H1 (cell line): ENCODE measurements around the gene PIAS4. TPM values are rescaled to one million over a fixed set of nuclear protein-coding genes. Genes with fewer than 3 reads are reported as not detected.
A peak's percentile ranks its signal among the peaks of the same experiment; 100 is the strongest.

Experiments
- CTCF ChIA-PET: fragments of 300-600 bp; sonication (Branson Sonifier 250); formaldehyde crosslinking; loops from one replicate; lab custom pipeline; 2021; ENCODE audit not compliant: partially characterized antibody; lab: Charles Lee
- POLR2A ChIA-PET: fragments of 300-600 bp; sonication (Branson Sonifier 250); formaldehyde crosslinking; loops from one replicate; lab custom pipeline; 2021; ENCODE audit warnings: inconsistent platforms; ENCODE audit not compliant: partially characterized antibody; lab: Charles Lee
- DNase-seq, 2 experiments: peaks; one replicate each; pipeline versions ENCODE4 v3.0.0 to v3.0.0-alpha.2; 2010 to 2022; ENCODE audit warnings: low spot score in 2 of 2, low read depth in 1 of 2, mixed read lengths in 1 of 2
- FAIRE-seq: peaks from 2 replicates; lab custom pipeline; 2011; peaks lifted over from hg19 to GRCh38; lab: Jason Lieb, UNC
- H2AFZ ChIP-seq: 2 replicates; pipeline ENCODE4 v1.8.1; 2012; ENCODE audit warnings: low read length, inconsistent platforms
- H2AK5ac ChIP-seq: 2 replicates; pipeline ENCODE4 v1.6.1; 2013; ENCODE audit warnings: low read depth, low read length
- H2BK120ac ChIP-seq: replicated peaks from 2 replicates; pipeline ENCODE3; 2013; ENCODE audit warnings: low read depth, low read length, inconsistent platforms
- H2BK12ac ChIP-seq: 2 replicates; pipeline ENCODE4 v1.6.1; 2013; ENCODE audit warnings: low read depth, low read length
- H2BK15ac ChIP-seq: 2 replicates; pipeline ENCODE4 v1.6.1; 2013; ENCODE audit warnings: low read length
- H2BK20ac ChIP-seq: 2 replicates; pipeline ENCODE4 v1.6.1; 2013; ENCODE audit warnings: low read length
- H2BK5ac ChIP-seq: 2 replicates; pipeline ENCODE4 v1.6.1; 2013; ENCODE audit warnings: low read depth, low read length
- H3K14ac ChIP-seq: 2 replicates; pipeline ENCODE4 v1.6.1; 2013; ENCODE audit warnings: inconsistent platforms; ENCODE audit not compliant: insufficient read length
- H3K18ac ChIP-seq: 2 replicates; pipeline ENCODE4 v1.6.1; 2013; ENCODE audit warnings: low read length; ENCODE audit errors: extremely low read depth
- H3K23ac ChIP-seq: 2 replicates; pipeline ENCODE4 v1.6.1; 2013; ENCODE audit warnings: inconsistent platforms; ENCODE audit not compliant: insufficient read length
- H3K23me2 ChIP-seq: 2 replicates; pipeline ENCODE4 v1.6.1; 2013; ENCODE audit warnings: low read depth, low read length
- H3K27ac ChIP-seq: 2 replicates; pipeline ENCODE4 v1.6.1; 2011; ENCODE audit warnings: low read depth, low read length, inconsistent platforms
- H3K27me3 ChIP-seq, 4 experiments: replicated peaks in 1 of 4; 1 replicate in 1 of 4; 2 replicates in 3 of 4; pipeline versions ENCODE4 v1.6.1 to v1.8.1; 2011 to 2013; ENCODE audit warnings: low read length in 3 of 4, mild to moderate bottlenecking in 3 of 4, inconsistent platforms in 2 of 4, mixed read lengths in 2 of 4, moderate library complexity in 1 of 4; ENCODE audit not compliant: control insufficient read depth in 3 of 4, insufficient read depth in 3 of 4; ENCODE audit errors: extremely low read depth in 1 of 4
- H3K36me3 ChIP-seq, 4 experiments: 2 replicates each; pipeline versions ENCODE4 v1.6.1 to v1.8.1; 2011 to 2013; ENCODE audit warnings: mild to moderate bottlenecking in 4 of 4, low read length in 3 of 4, moderate library complexity in 2 of 4, control low read depth in 1 of 4, inconsistent platforms in 1 of 4; ENCODE audit not compliant: insufficient read depth in 4 of 4, control insufficient read depth in 2 of 4
- H3K4ac ChIP-seq: replicated peaks from 2 replicates; pipeline ENCODE3; 2013; ENCODE audit warnings: low read length, low read depth, mixed read lengths, inconsistent platforms; ENCODE audit not compliant: insufficient read length
- H3K4me1 ChIP-seq, 4 experiments: replicated peaks in 1 of 4; 1 replicate in 1 of 4; 2 replicates in 3 of 4; pipeline versions ENCODE4 v1.6.1 to v1.8.1; 2011 to 2013; ENCODE audit warnings: low read length in 3 of 4, inconsistent platforms in 2 of 4, mixed read lengths in 1 of 4; ENCODE audit not compliant: insufficient read depth in 4 of 4, control insufficient read depth in 3 of 4
- H3K4me2 ChIP-seq, 2 experiments: 2 replicates each; pipeline versions ENCODE4 v1.6.1 to v1.8.1; 2011 to 2013; ENCODE audit warnings: low read depth in 2 of 2, low read length in 2 of 2, control low read depth in 1 of 2, inconsistent platforms in 1 of 2, mild to moderate bottlenecking in 1 of 2; ENCODE audit not compliant: insufficient read depth in 1 of 2
- H3K4me3 ChIP-seq, 4 experiments: fragments of 200-600, 300-600 bp in 1 of 4; sonication (generic), shearing (Covaris generic), sonication (Bioruptor Twin) in 1 of 4; 2 replicates each; pipeline versions ENCODE4 v1.5.1 to v1.8.1; 2011 to 2016; ENCODE audit warnings: low read length in 4 of 4, low read depth in 3 of 4, control low read depth in 2 of 4, inconsistent platforms in 2 of 4, mild to moderate bottlenecking in 2 of 4, mixed read lengths in 1 of 4, moderate library complexity in 1 of 4; ENCODE audit not compliant: insufficient read depth in 2 of 4; ENCODE audit errors: extremely low read depth in 1 of 4
- H3K56ac ChIP-seq: replicated peaks from 2 replicates; pipeline ENCODE3; 2013; ENCODE audit warnings: low read depth, mild to moderate bottlenecking, mixed read lengths, low read length, inconsistent platforms; ENCODE audit not compliant: insufficient read length
- H3K79me1 ChIP-seq: 2 replicates; pipeline ENCODE4 v1.6.1; 2013; ENCODE audit warnings: low read depth, low read length, control low read depth
- H3K79me2 ChIP-seq, 2 experiments: 2 replicates each; pipeline versions ENCODE4 v1.6.1 to v1.8.1; 2012 to 2013; ENCODE audit warnings: low read length in 2 of 2, mild to moderate bottlenecking in 2 of 2, inconsistent platforms in 1 of 2; ENCODE audit not compliant: insufficient read depth in 2 of 2, control insufficient read depth in 1 of 2
- H3K9ac ChIP-seq, 4 experiments: replicated peaks in 1 of 4; 1 replicate in 1 of 4; 2 replicates in 3 of 4; pipeline versions ENCODE4 v1.6.1 to v1.8.1; 2011 to 2013; ENCODE audit warnings: low read depth in 3 of 4, low read length in 3 of 4, control low read depth in 2 of 4, mild to moderate bottlenecking in 2 of 4, moderate library complexity in 2 of 4, inconsistent platforms in 1 of 4; ENCODE audit errors: extremely low read depth in 1 of 4
- H3K9me3 ChIP-seq, 2 experiments: 2 replicates each; pipeline versions ENCODE4 v1.6.1 to v1.8.1; 2012 to 2013; ENCODE audit warnings: mild to moderate bottlenecking in 2 of 2, moderate library complexity in 2 of 2, control low read depth in 1 of 2, inconsistent platforms in 1 of 2, low read depth in 1 of 2, low read length in 1 of 2, mixed read lengths in 1 of 2; ENCODE audit not compliant: insufficient read depth in 2 of 2
- H4K20me1 ChIP-seq, 2 experiments: replicated peaks in 1 of 2; 2 replicates each; pipeline versions ENCODE3 to v1.8.1; 2011 to 2013; ENCODE audit warnings: inconsistent platforms in 2 of 2, low read length in 2 of 2, mild to moderate bottlenecking in 1 of 2; ENCODE audit not compliant: insufficient read depth in 2 of 2, control insufficient read depth in 1 of 2
- H4K5ac ChIP-seq: 2 replicates; pipeline ENCODE4 v1.6.1; 2013; ENCODE audit warnings: low read length, low read depth, mixed read lengths, inconsistent platforms; ENCODE audit not compliant: insufficient read length
- H4K8ac ChIP-seq: 2 replicates; pipeline ENCODE4 v1.8.0; 2013; ENCODE audit warnings: mild to moderate bottlenecking, moderate library complexity, low read length, inconsistent platforms; ENCODE audit not compliant: insufficient read depth; ENCODE audit errors: extremely low read depth
- H4K91ac ChIP-seq: replicated peaks from 2 replicates; pipeline ENCODE3; 2013; ENCODE audit warnings: low read length, mixed read lengths, inconsistent platforms; ENCODE audit not compliant: insufficient read length
- ATF2 ChIP-seq: IDR thresholded peaks from 2 replicates; pipeline ENCODE4 v1.6.1; 2012; ENCODE audit warnings: low read length, inconsistent platforms
- CHD2 ChIP-seq: IDR thresholded peaks from 2 replicates; pipeline ENCODE4 v1.6.1; 2012; ENCODE audit warnings: low read length, improper control_type of control experiment
- HDAC6 ChIP-seq: IDR thresholded peaks from one replicate; pipeline ENCODE4 v1.7.1; 2012; ENCODE audit warnings: low read depth, mild to moderate bottlenecking, inconsistent platforms, low read length, moderate library complexity
- KDM4A ChIP-seq: IDR thresholded peaks from one replicate; pipeline ENCODE4 v1.7.1; 2012; ENCODE audit warnings: low read depth, mild to moderate bottlenecking, moderate library complexity, low read length, inconsistent platforms; ENCODE audit not compliant: severe bottlenecking
- POLR2AphosphoS5 ChIP-seq: IDR thresholded peaks from 2 replicates; pipeline ENCODE4 v1.6.1; 2011; ENCODE audit warnings: low read depth, low read length
- POU5F1 ChIP-seq: IDR thresholded peaks from 2 replicates; pipeline ENCODE4 v1.6.1; 2011; ENCODE audit warnings: low read depth, mild to moderate bottlenecking, low read length, moderate library complexity
- SP4 ChIP-seq: IDR thresholded peaks from 2 replicates; pipeline ENCODE4 v1.6.1; 2012; ENCODE audit warnings: low read length, inconsistent platforms
- SUZ12 ChIP-seq: fragments of 200-600 bp; sonication (generic); IDR thresholded peaks from 2 replicates; pipeline ENCODE4 v1.6.1; 2012; ENCODE audit warnings: mild to moderate bottlenecking, inconsistent platforms, low read length, moderate library complexity, mixed read lengths
- WGBS, 2 experiments: shearing (Covaris generic) in 1 of 2; methylation state at CpG; one replicate each; pipeline versions ENCODE4 v1.1.6 to v1.1.7; 2013 to 2015; ENCODE audit warnings: low lambda C conversion rate in 2 of 2, mixed read lengths in 2 of 2, inconsistent platforms in 1 of 2, low coverage in 1 of 2, missing lambda C conversion rate in 1 of 2; ENCODE audit not compliant: insufficient replicate concordance in 2 of 2, insufficient coverage in 1 of 2, insufficient read length in 1 of 2; ENCODE audit errors: extremely low coverage in 1 of 2, missing lambda C conversion rate in 1 of 2; 5-methylcytosine and 5-hydroxymethylcytosine counted together
- polyA plus RNA-seq, 7 experiments: library from polyadenylated mRNA; depleted of rRNA in 3 of 7; stranded (reverse) in 5 of 7; unstranded in 2 of 7; fragments of >200 nt in 5 of 7; fragments of 200-250 nt in 2 of 7; gene quantifications; 1 replicate in 5 of 7; 2 replicates in 1 of 7; 4 replicates in 1 of 7; pipeline versions ENCODE4 v1.2.1 to v1.2.3, GENCODE V29; 2011 to 2013; ENCODE audit warnings: missing spikeins in 2 of 7, mixed read lengths in 2 of 7
- total RNA-seq: library from RNA; stranded (reverse); fragmentation: NEBNext Ultra II Directional; extraction: Animal tissue kit (Norgen Biotek cat#: 25700); gene quantifications from 2 replicates; pipeline ENCODE4 v1.2.1, GENCODE V29; 2021
- TF ChIP-seq, protein P1 (sequence below), 3 experiments: IDR thresholded peaks; 1 replicate in 2 of 3; 2 replicates in 1 of 3; pipeline versions ENCODE4 v1.5.1 to v1.6.1; 2011; ENCODE audit warnings: low read length in 3 of 3, mild to moderate bottlenecking in 3 of 3, inconsistent platforms in 2 of 3, low read depth in 1 of 3, moderate library complexity in 1 of 3; ENCODE audit not compliant: insufficient read depth in 1 of 3; ENCODE audit errors: control extremely low read depth in 1 of 3

Gene PIAS4
- total and polyA plus RNA-seq, 2 of the 8 experiments (the other 6 are each of a cell fraction or from before 2014, with no cell fraction given), result 30.2 to 51.4 TPM

GRCh38 chr19:4035018-4035566 lies 27.6 kb downstream of the PIAS4 start:
- H2BK120ac ChIP-seq, result no peak overlapping the region
- H3K79me2 ChIP-seq, result no peaks in the 10 kb centered on the region
- H3K18ac ChIP-seq, result no peak overlapping the region
- peaks cover 0 to 47% (median 22%) of the 10 kb centered on the region in 4 experiments; a peak in 6 of 8 replicates for H3K36me3 ChIP-seq
- H4K20me1 ChIP-seq, result peaks cover 0 to 16% of the 10 kb centered on the region in 2 experiments
- no peak overlapping the region for H2BK5ac ChIP-seq
- H3K4me2 ChIP-seq, result no peak overlapping the region
- FAIRE-seq (no peak), DNase-seq (no peak)
- H2AFZ ChIP-seq, result no peak overlapping the region
- no peak overlapping the region for H4K8ac ChIP-seq
- H2AK5ac ChIP-seq, result no peak overlapping the region
- ChIA-PET CTCF (interaction anchor here (1.0 kb wide), 1 partner anchor 30 kb away, joined by 3 read pairs; no protein-coding TSS in a partner anchor), POLR2A (interaction anchor here (0.9 to 2.9 kb wide), 5 partner anchors 12 to 163 kb away, joined by 3 to 18 read pairs (median 4); partner anchors contain the start of genes DAPK3 and EEF2)
- no peak overlapping the region for H2BK12ac ChIP-seq
- H3K9me3 ChIP-seq, result peaks cover 3 to 5% of the 10 kb centered on the region in 2 experiments; a peak in 1 of 4 replicates
- no peak overlapping the region for H3K4ac ChIP-seq
- no peaks in the 10 kb centered on the region for H3K4me1 ChIP-seq
- H2BK20ac ChIP-seq, result no peak overlapping the region
- no peak overlapping the region for H3K14ac ChIP-seq
- H3K27me3 ChIP-seq, result no peaks in the 10 kb centered on the region
- H4K5ac ChIP-seq, result no peak overlapping the region
- H3K23me2 ChIP-seq, result peaks cover 9% of the 10 kb centered on the region; the same call in 1 of the 2 replicates
- no peak overlapping the region for H3K23ac ChIP-seq
- peak overlapping the region; percentile 83 for H3K56ac ChIP-seq
- WGBS, 2 experiments, result 95% methylated on average over 18 of the region's 19 CpGs; no CpG with 5 or more reads in 1 of the 2 experiments
- H3K27ac ChIP-seq, result no peak overlapping the region
- H2BK15ac ChIP-seq, result no peak overlapping the region
- no peak overlapping the region for H3K9ac ChIP-seq
- H3K79me1 ChIP-seq, result no peaks in the 10 kb centered on the region
- H4K91ac ChIP-seq, result no peak overlapping the region
- H3K4me3 ChIP-seq, result no peak overlapping the region
- no peak for TF ChIP-seq SP4
- TF ChIP-seq SUZ12, result no peak
- no peak for TF ChIP-seq POU5F1
- no peak for TF ChIP-seq ATF2
- TF ChIP-seq, protein P1, sequence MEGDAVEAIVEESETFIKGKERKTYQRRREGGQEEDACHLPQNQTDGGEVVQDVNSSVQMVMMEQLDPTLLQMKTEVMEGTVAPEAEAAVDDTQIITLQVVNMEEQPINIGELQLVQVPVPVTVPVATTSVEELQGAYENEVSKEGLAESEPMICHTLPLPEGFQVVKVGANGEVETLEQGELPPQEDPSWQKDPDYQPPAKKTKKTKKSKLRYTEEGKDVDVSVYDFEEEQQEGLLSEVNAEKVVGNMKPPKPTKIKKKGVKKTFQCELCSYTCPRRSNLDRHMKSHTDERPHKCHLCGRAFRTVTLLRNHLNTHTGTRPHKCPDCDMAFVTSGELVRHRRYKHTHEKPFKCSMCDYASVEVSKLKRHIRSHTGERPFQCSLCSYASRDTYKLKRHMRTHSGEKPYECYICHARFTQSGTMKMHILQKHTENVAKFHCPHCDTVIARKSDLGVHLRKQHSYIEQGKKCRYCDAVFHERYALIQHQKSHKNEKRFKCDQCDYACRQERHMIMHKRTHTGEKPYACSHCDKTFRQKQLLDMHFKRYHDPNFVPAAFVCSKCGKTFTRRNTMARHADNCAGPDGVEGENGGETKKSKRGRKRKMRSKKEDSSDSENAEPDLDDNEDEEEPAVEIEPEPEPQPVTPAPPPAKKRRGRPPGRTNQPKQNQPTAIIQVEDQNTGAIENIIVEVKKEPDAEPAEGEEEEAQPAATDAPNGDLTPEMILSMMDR (IDR thresholded peaks at IDR 0.05; ENCODE audit: control extremely low read depth in 1 of 3, insufficient read depth in 1 of 3, low read depth in 1 of 3, low read length in 3 of 3), result no peak
- TF ChIP-seq KDM4A, result no peak
- no peak for TF ChIP-seq CHD2
- no peak for TF ChIP-seq HDAC6
- no peak for TF ChIP-seq POLR2AphosphoS5
